Nephron progenitor cell (in vitro differentiated cells): ENCODE results near the gene CHD5.

Experiments used
- DNase-seq: peaks from one replicate; pipeline ENCODE4 v3.0.0; 2021
- H3K27ac Mint-ChIP-seq: 2 replicates; pipeline ENCODE4 v1.8.0; 2021; ENCODE audit warnings: mild to moderate bottlenecking, moderate library complexity, mixed read lengths
- H3K27me3 Mint-ChIP-seq: 2 replicates; pipeline ENCODE4 v1.8.0; 2021; ENCODE audit warnings: mild to moderate bottlenecking, low read depth, mixed read lengths; ENCODE audit not compliant: poor library complexity
- H3K36me3 Mint-ChIP-seq: 2 replicates; pipeline ENCODE4 v1.8.0; 2021; ENCODE audit warnings: low read depth, mixed read lengths
- H3K4me1 Mint-ChIP-seq: 2 replicates; pipeline ENCODE4 v1.8.0; 2021; ENCODE audit warnings: mixed read lengths
- H3K4me3 Mint-ChIP-seq: 2 replicates; pipeline ENCODE4 v1.8.0; 2021; ENCODE audit warnings: mild to moderate bottlenecking, moderate library complexity, mixed read lengths
- H3K9me3 Mint-ChIP-seq: 2 replicates; pipeline ENCODE4 v1.8.0; 2021; ENCODE audit warnings: mild to moderate bottlenecking, moderate library complexity, mixed read lengths
- TF ChIP-seq, protein P1 (sequence below): fragments of 200-600 bp; sonication (generic); IDR thresholded peaks from 2 replicates; pipeline ENCODE4 v1.5.0; 2021; ENCODE audit warnings: antibody characterized with exemption

The CHD5 gene

DNA sequence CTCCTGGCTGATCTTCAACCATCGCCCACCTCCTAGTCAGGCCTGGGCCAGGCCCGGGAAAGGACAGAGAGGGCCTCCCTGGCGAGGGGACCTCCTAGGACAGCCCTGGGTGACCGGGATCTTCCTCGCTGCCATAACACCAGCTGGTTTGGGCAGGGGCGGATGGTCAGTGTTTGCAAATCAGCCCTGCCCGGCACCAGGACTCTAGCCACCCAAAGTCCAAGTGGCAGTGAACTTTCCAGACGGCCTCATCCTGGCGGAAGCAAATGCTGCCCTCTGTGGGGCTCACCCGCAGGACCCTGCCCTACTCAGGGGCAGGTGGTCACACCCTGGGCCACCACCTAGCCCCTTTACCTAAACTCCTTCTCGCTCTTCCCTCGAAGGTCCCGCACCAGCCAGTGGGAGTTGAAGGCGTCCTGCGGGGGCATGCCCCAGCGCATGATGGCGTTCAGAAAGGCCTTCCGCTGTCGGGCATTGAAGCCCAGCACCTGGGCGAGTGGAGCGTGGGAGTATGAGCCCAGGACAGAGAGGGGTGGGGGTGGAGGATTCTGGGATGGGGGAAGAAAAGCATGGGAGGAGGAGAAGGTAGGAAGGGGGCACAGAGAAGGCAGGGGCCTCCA is 55.3 kb downstream of the CHD5 start:
- TF ChIP-seq, protein P1, sequence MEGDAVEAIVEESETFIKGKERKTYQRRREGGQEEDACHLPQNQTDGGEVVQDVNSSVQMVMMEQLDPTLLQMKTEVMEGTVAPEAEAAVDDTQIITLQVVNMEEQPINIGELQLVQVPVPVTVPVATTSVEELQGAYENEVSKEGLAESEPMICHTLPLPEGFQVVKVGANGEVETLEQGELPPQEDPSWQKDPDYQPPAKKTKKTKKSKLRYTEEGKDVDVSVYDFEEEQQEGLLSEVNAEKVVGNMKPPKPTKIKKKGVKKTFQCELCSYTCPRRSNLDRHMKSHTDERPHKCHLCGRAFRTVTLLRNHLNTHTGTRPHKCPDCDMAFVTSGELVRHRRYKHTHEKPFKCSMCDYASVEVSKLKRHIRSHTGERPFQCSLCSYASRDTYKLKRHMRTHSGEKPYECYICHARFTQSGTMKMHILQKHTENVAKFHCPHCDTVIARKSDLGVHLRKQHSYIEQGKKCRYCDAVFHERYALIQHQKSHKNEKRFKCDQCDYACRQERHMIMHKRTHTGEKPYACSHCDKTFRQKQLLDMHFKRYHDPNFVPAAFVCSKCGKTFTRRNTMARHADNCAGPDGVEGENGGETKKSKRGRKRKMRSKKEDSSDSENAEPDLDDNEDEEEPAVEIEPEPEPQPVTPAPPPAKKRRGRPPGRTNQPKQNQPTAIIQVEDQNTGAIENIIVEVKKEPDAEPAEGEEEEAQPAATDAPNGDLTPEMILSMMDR: no peak
- no peak overlapping the region for H3K27ac Mint-ChIP-seq
- no peak for DNase-seq
- H3K9me3 Mint-ChIP-seq: no peaks in the 10 kb centered on the region
- H3K4me3 Mint-ChIP-seq: no peak overlapping the region
- H3K27me3 Mint-ChIP-seq: peaks cover 22% of the 10 kb centered on the region
- no peaks in the 10 kb centered on the region for H3K36me3 Mint-ChIP-seq
- peaks cover 13% of the 10 kb centered on the region for H3K4me1 Mint-ChIP-seq

DNA sequence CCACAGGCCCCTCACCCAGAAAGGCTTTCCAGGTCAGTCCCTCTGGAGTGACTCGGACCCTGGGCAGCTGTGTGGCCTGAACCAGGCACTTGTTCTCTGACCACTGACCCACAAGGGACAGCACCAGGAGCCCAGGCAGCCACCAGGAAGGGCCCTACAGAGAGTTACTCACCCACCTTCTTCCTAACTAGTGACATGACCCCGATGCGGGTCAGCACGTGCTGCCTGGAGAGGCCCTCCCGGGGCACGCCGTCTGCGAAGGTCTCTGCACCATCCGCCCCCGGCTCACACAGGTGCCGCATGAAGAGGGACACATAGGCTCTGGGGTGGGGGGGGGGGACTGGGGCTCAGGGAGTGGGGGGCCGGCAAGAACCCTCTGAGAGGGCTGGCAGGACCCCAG is 55.8 kb downstream of the CHD5 start:
- H3K27me3 Mint-ChIP-seq: peaks cover 19% of the 10 kb centered on the region
- no peak overlapping the region for H3K27ac Mint-ChIP-seq
- TF ChIP-seq, protein P1: no peak

DNA sequence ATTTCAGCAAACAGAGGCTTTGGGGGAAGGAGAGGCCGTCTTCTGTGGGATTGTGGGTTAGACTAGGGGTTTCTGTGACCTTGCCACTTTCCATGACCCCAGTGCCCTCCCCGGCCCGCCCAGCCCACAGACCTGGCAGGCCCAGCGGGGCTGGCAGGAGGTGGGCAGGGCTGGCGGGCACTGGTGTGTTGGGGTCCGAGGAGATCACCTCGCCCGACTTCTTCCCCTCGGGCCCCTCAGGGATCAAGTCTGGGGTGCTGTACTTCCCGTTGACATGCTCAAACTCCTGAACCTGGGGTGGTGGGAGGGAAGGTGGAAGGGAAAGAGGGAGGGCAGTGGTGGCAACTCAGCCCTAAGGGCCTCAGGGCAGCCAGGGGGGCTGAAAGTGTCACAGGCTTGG is 56.3 kb downstream of the CHD5 start:
- Mint-ChIP-seq H3K4me3 (no peak overlapping the region), H3K27ac (no peak overlapping the region), H3K27me3 (peaks cover 17% of the 10 kb centered on the region), H3K36me3 (no peaks in the 10 kb centered on the region), H3K4me1 (peaks cover 13% of the 10 kb centered on the region), H3K9me3 (no peaks in the 10 kb centered on the region)
- no peak for DNase-seq
- TF ChIP-seq, protein P1: no peak

More for the DNA sequence above, 55.8 kb downstream of the CHD5 start:
- no peaks in the 10 kb centered on the region for H3K9me3 Mint-ChIP-seq
- no peak overlapping the region for H3K4me3 Mint-ChIP-seq
- no peak for DNase-seq
- no peaks in the 10 kb centered on the region for H3K36me3 Mint-ChIP-seq
- H3K4me1 Mint-ChIP-seq: peaks cover 13% of the 10 kb centered on the region

DNA sequence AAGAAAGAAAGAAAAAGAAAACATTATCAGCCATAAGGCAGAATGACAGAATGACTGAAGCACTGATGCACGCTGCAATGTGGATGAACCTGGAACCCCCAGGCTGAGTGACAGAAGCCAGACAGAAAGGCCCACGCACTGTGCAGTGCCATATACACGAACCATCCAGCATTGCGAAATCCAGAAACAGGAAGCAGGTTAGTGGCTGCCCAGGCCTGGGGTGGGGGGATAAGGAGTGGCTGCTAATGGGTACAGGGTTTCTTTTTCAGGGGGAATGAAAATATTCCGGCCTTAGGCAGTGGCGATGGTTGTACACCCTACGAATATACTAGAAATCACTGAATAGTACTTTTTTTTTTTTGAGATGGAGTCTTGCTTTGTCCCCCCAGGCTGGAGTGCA is 57.0 kb downstream of the CHD5 start:
- no peaks in the 10 kb centered on the region for H3K36me3 Mint-ChIP-seq
- DNase-seq: no peak
- peaks cover 16% of the 10 kb centered on the region for H3K27me3 Mint-ChIP-seq
- no peak overlapping the region for H3K27ac Mint-ChIP-seq
- H3K9me3 Mint-ChIP-seq: no peaks in the 10 kb centered on the region
- H3K4me1 Mint-ChIP-seq: peaks cover 13% of the 10 kb centered on the region
- H3K4me3 Mint-ChIP-seq: no peak overlapping the region
- TF ChIP-seq, protein P1: no peak

DNA sequence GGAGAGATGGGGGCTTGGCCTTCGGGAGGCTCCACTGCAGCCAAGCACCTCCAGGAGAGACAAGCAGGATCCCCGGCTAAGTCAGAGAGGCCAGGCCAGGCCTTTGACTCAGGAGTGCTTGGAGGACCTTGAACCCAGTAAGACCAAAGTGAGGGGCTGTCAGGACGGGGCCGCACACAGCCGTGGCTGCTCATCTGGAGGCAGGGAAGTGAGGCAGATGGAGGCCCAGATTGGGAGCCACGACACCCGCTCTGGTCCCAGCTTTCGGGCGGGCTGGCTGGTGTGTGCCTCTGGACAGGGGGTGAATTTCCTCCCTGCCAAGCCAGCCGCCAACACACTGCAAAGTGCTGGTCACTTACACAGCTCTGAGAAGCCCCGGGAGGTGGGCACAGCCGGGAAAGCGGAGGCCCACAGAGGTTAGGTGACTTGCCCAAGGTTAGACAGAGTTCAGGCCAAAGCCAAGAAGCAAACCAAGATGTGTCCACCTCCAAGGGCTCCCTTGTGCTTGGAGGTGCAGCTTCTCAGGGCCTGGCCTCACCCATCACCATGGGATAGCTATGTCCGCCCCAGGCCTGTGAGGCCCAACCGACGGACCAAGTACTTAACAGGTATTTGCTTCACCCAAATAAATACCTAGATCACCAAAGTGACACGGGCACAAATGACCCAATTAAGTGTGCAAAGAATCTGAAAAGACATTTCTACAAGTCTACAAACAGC is 58.3 kb downstream of the CHD5 start:
- Mint-ChIP-seq H3K27me3 (peaks cover 10% of the 10 kb centered on the region), H3K9me3 (peaks cover 8% of the 10 kb centered on the region), H3K27ac (no peak overlapping the region), H3K4me1 (peaks cover 9% of the 10 kb centered on the region), H3K36me3 (no peaks in the 10 kb centered on the region), H3K4me3 (no peak overlapping the region)
- DNase-seq: no peak
- TF ChIP-seq, protein P1: no peak

DNA sequence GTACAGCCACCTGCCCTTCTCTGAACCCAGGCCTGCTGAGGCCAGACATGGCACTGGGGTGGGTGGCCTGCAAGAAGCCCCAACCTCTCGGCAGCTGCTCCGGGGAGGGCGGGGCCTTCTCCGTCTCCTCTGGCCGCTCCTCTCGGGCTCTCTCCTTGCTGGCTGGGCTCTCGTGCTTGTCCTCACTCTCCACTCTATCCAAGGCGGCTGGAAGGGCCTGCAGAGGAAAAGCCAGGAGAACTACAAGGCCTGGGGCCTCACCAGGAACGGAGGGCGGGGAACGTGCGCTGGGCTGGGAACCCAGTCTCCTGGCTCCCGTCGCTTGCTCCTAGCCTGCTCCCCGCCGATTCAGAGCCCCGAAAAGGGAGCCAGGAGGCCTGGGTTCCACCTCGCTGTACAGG is 59.1 kb downstream of the CHD5 start:
- no peak for DNase-seq
- H3K36me3 Mint-ChIP-seq: no peaks in the 10 kb centered on the region
- H3K4me3 Mint-ChIP-seq: no peak overlapping the region
- H3K4me1 Mint-ChIP-seq: peaks cover 6% of the 10 kb centered on the region
- TF ChIP-seq, protein P1: no peak
- H3K27ac Mint-ChIP-seq: no peak overlapping the region
- peaks cover 16% of the 10 kb centered on the region for H3K27me3 Mint-ChIP-seq
- H3K9me3 Mint-ChIP-seq: peaks cover 16% of the 10 kb centered on the region
